HL-60 (cell line): Measurements from ENCODE around the gene CAMTA1.

Experiments
- DNase-seq, 2 experiments: peaks; one replicate each; pipeline ENCODE4 v3.0.0-alpha.2; 2010 to 2020; ENCODE audit warnings: low read depth in 1 of 2, low spot score in 1 of 2
- H3K27ac ChIP-seq: fragments of 250-450 bp; sonication (Bioruptor Pico); replicated peaks from 2 replicates; pipeline ENCODE4 v1.5.1; 2020; ENCODE audit warnings: mild to moderate bottlenecking, moderate library complexity
- H3K27me3 ChIP-seq: fragments of 250-450 bp; sonication (Bioruptor Pico); 2 replicates; pipeline ENCODE4 v1.5.1; 2021; ENCODE audit warnings: mild to moderate bottlenecking, moderate library complexity; ENCODE audit not compliant: insufficient read depth, poor library complexity, severe bottlenecking
- H3K4me3 ChIP-seq: replicated peaks from 2 replicates; pipeline ENCODE4 v1.5.1; 2011; ENCODE audit warnings: mild to moderate bottlenecking, control low read depth, low read length; ENCODE audit not compliant: insufficient read depth
- CTCF ChIP-seq: IDR thresholded peaks from one replicate; pipeline ENCODE4 v1.5.1; 2011; ENCODE audit warnings: low read length, control low read depth, inconsistent platforms; ENCODE audit not compliant: insufficient read depth
- GABPA ChIP-seq: IDR thresholded peaks from 2 replicates; pipeline ENCODE4 v1.6.1; 2012; ENCODE audit warnings: low read depth
- POLR2AphosphoS5 ChIP-seq: IDR thresholded peaks from 2 replicates; pipeline ENCODE4 v1.6.1; 2012; ENCODE audit warnings: low read depth
- REST ChIP-seq: IDR thresholded peaks from 2 replicates; pipeline ENCODE4 v1.6.1; 2012; ENCODE audit warnings: low read depth; ENCODE audit not compliant: insufficient replicate concordance
- SPI1 ChIP-seq: IDR thresholded peaks from 2 replicates; pipeline ENCODE4 v1.6.1; 2012; ENCODE audit warnings: low read depth, mild to moderate bottlenecking, borderline replicate concordance

CAMTA1 gene

DNA sequence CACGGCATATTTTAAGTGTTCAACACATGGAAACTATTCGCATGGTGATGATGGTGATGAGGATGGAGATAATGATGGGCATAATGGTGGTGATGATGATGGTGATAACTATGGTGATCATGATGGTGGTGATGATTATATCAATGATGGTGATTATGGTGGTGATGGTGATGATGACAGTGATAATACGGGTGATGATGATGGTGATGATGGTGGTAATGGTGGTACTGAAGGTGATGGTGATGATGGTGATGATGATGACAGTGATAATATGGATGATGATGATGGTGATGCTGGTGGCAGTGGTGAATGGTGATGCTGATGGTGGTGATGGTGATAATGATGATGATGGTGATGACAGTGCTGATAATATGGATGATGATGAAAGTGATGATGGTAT, 644.0 kb downstream of the CAMTA1 start:
- TF ChIP-seq POLR2AphosphoS5 (no peak), CTCF (no peak), SPI1 (no peak), REST (no peak), GABPA (no peak)

DNA sequence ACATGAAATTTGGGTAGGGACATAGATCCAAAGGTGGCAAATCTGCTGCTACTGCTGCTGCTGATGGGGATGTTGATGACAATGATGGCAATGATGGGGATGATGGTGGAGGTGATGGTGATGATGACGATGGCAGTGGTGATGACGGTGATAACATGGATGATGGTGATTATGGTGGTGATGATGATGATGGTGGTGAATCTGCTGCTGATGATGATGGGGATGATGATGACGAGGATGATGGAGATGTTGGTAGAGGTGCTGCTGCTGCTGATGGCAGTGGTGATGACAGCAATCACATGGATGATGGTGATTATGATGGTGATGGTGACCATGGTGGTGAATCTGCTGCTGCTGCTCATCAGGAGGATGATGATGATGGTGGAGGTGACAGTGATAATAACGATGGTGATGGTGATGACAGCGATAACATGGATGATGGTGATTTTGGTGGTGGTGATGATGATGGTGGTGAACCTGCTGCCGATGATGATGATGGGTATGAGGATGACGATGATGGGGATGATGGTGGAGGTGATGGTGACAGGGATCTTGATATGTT, 644.9 kb downstream of the CAMTA1 start:
- DNase-seq, result no peak
- no peak for TF ChIP-seq CTCF
- TF ChIP-seq REST, result no peak
- TF ChIP-seq POLR2AphosphoS5, result no peak
- no peak for TF ChIP-seq GABPA
- no peak for TF ChIP-seq SPI1
- no peak overlapping the region for H3K27ac ChIP-seq
- no peaks in the 10 kb centered on the region for H3K27me3 ChIP-seq
- no peak overlapping the region for H3K4me3 ChIP-seq

More for the DNA sequence above, 644.0 kb downstream of the CAMTA1 start:
- no peaks in the 10 kb centered on the region for H3K27me3 ChIP-seq
- DNase-seq, result no peak
- no peak overlapping the region for H3K4me3 ChIP-seq
- H3K27ac ChIP-seq, result no peak overlapping the region

DNA sequence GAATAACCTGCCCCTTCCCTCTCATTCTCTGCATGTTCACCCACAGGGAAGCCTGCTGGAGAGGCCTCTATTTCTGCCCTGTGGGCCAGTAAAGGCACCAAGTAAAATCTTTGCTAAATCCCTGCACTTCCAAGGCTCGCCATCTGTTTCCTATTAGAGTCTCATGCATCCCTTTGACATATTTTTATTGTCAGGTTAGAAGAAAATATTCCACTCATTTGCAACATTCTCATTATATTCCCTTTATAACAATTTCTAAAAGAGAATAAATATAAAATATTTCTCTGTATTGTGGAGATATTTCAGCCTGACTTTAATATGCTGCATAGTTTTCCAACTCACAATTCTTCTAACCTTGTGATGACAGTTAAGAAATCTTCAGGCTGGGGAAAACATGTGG, 645.4 kb downstream of the CAMTA1 start:
- H3K27me3 ChIP-seq, result no peaks in the 10 kb centered on the region
- H3K27ac ChIP-seq, result no peak overlapping the region
- no peak for DNase-seq
- no peak overlapping the region for H3K4me3 ChIP-seq
- TF ChIP-seq REST (no peak), GABPA (no peak), POLR2AphosphoS5 (no peak), SPI1 (no peak), CTCF (no peak)
